A673 (cell line): Measurements from ENCODE around the gene ENPP1. TPM values are rescaled to one million over a fixed set of nuclear protein-coding genes. Genes with fewer than 3 reads are reported as not detected.

Experiments used
- BruUV-seq: library from RNA; stranded (reverse); fragments of 400-500 nt; replicated peaks from 2 replicates; lab custom pipeline; 2021; lab: Mats Ljungman, UMichigan
- CTCF ChIA-PET: fragments of 300-600 bp; sonication (Branson Sonifier 250); formaldehyde crosslinking; loops from one replicate; lab custom pipeline; 2022; ENCODE audit warnings: antibody characterized with exemption; lab: Charles Lee
- POLR2A ChIA-PET: fragments of 300-600 bp; sonication (Branson Sonifier 250); formaldehyde crosslinking; loops from one replicate; lab custom pipeline; 2022; ENCODE audit warnings: antibody characterized with exemption; ENCODE audit not compliant: low non-redundant PET; lab: Charles Lee
- DNase-seq: peaks from one replicate; pipeline ENCODE4 v3.0.0-alpha.2; 2015; ENCODE audit warnings: low spot score
- H3K27ac ChIP-seq: fragments of 200-600 bp; sonication (generic); 2 replicates; pipeline ENCODE4 v1.5.1; 2016; ENCODE audit warnings: mixed run types, low read depth, mild to moderate bottlenecking, mixed read lengths, antibody characterized with exemption, low read length; ENCODE audit not compliant: poor library complexity, severe bottlenecking
- H3K27me3 ChIP-seq: fragments of 200-600 bp; sonication (generic); replicated peaks from 2 replicates; pipeline ENCODE4 v1.6.1; 2017; ENCODE audit warnings: mixed run types, low read depth, mild to moderate bottlenecking, mixed read lengths, antibody characterized with exemption, low read length; ENCODE audit not compliant: insufficient read depth, poor library complexity
- H3K36me3 ChIP-seq: fragments of 200-600 bp; sonication (generic); 2 replicates; pipeline ENCODE4 v1.6.1; 2016; ENCODE audit warnings: mixed run types, mild to moderate bottlenecking, mixed read lengths, antibody characterized with exemption, low read length; ENCODE audit not compliant: insufficient read depth, poor library complexity, severe bottlenecking
- H3K4me1 ChIP-seq: fragments of 200-600 bp; sonication (generic); 2 replicates; pipeline ENCODE4 v1.6.1; 2017; ENCODE audit warnings: mixed run types, mild to moderate bottlenecking, mixed read lengths, antibody characterized with exemption, low read length; ENCODE audit not compliant: insufficient read depth, poor library complexity, severe bottlenecking
- H3K4me3 ChIP-seq: fragments of 200-600 bp; sonication (generic); 2 replicates; pipeline ENCODE4 v1.5.1; 2016; ENCODE audit warnings: low read depth, mixed run types, mild to moderate bottlenecking, mixed read lengths, low read length; ENCODE audit not compliant: poor library complexity, severe bottlenecking
- H3K9me3 ChIP-seq: fragments of 200-600 bp; sonication (generic); 2 replicates; pipeline ENCODE4 v1.6.1; 2016; ENCODE audit warnings: mixed run types, low read depth, mild to moderate bottlenecking, mixed read lengths, antibody characterized with exemption, low read length; ENCODE audit not compliant: poor library complexity, severe bottlenecking
- CTCF ChIP-seq: fragments of 300-800, 200-600 bp; sonication (generic); conservative IDR thresholded peaks from 2 replicates; pipeline ENCODE4 v1.5.1; 2017; ENCODE audit warnings: low read depth, mild to moderate bottlenecking, antibody characterized with exemption, low read length, moderate library complexity, mixed read lengths
- EZH2 ChIP-seq: fragments of 200-600 bp; sonication (generic); IDR thresholded peaks from 2 replicates; pipeline ENCODE4 v1.6.1; 2017; ENCODE audit warnings: borderline replicate concordance, low read depth, mild to moderate bottlenecking, mixed read lengths, antibody characterized with exemption, low read length; ENCODE audit not compliant: poor library complexity, severe bottlenecking
- intact Hi-C: fragments of 100-400 bp; cut with micrococcal nuclease; formaldehyde crosslinking; loops from one replicate; pipeline ENCODE4 v1.10.0; 2022; ENCODE audit not compliant: unreplicated experiment
- microRNA-seq: library from miRNA; unstranded; fragments of <30 nt; microRNA quantifications from one replicate; pipeline ENCODE4 v1.2.0, GENCODE V29; 2021
- total RNA-seq: library from RNA; stranded (reverse); gene quantifications from 2 replicates; pipeline ENCODE4 v1.2.3, GENCODE V29; 2021

Gene ENPP1
- total RNA-seq, 1 experiment from 2014 or later, result 19.5 TPM

GRCh38 chr6:131936156-131936555 is 128.3 kb downstream of the ENPP1 start:
- DNase-seq, result no peak
- no peak overlapping the region for H3K4me3 ChIP-seq
- BruUV-seq, result no TSS peak
- H3K27me3 ChIP-seq, result no peaks in the 10 kb centered on the region
- peaks cover 6% of the 10 kb centered on the region for H3K4me1 ChIP-seq
- TF ChIP-seq EZH2 (no peak), CTCF (no peak)
- ChIA-PET CTCF (no interaction called here), POLR2A (no interaction called here)
- H3K9me3 ChIP-seq, result no peaks in the 10 kb centered on the region
- H3K27ac ChIP-seq, result no peak overlapping the region
- intact Hi-C loops, result no loop called here
- H3K36me3 ChIP-seq, result no peaks in the 10 kb centered on the region

- no peak for TF ChIP-seq CTCF
- no peak for TF ChIP-seq EZH2
- ChIA-PET CTCF (no interaction called here), POLR2A (no interaction called here)
- intact Hi-C loops, result no loop called here
- H3K9me3 ChIP-seq, result no peaks in the 10 kb centered on the region
- H3K4me3 ChIP-seq, result no peak overlapping the region
- H3K36me3 ChIP-seq, result no peaks in the 10 kb centered on the region
- no peaks in the 10 kb centered on the region for H3K27me3 ChIP-seq
- DNase-seq, result no peak
- no peak overlapping the region for H3K27ac ChIP-seq
- no TSS peak for BruUV-seq
- peaks cover 6% of the 10 kb centered on the region for H3K4me1 ChIP-seq
Observed at GRCh38 chr6:131937226-131937625, 129.4 kb downstream of the ENPP1 start.

- Histone ChIP-seq H3K36me3 (no peaks in the 10 kb centered on the region), H3K4me1 (peaks cover 6% of the 10 kb centered on the region), H3K27ac (no peak overlapping the region), H3K4me3 (no peak overlapping the region), H3K9me3 (no peaks in the 10 kb centered on the region), H3K27me3 (no peaks in the 10 kb centered on the region)
- no TSS peak for BruUV-seq
- intact Hi-C loops, result no loop called here
- peak; percentile 68 for DNase-seq
- TF ChIP-seq CTCF (no peak), EZH2 (no peak)
- POLR2A ChIA-PET, result no interaction called here
- CTCF ChIA-PET, result no interaction called here
Observed at GRCh38 chr6:131937703-131938631, 130.1 kb downstream of the ENPP1 start.

Small RNA genes lying within 50 kb of the gene (microRNA-seq; reads per million reads assigned to microRNA genes)
- 0.81 reads per million for gene MIR548H5

Other genes with a start within 250 kb of the ENPP1 start
- not detected in 2 replicates for gene ARG1, start 234.8 kb upstream of the ENPP1 start, total RNA-seq
- 31.7 and 32.3 TPM in 2 replicates for gene MED23, start 179.8 kb upstream of the ENPP1 start, total RNA-seq
- 0.45 and 0.63 TPM in 2 replicates for gene ENPP3, start 170.7 kb upstream of the ENPP1 start, total RNA-seq
- gene OR2A4, start 106.6 kb upstream of the ENPP1 start, total RNA-seq, result not detected in 2 replicates
- gene CTAGE9, start 97.0 kb upstream of the ENPP1 start, total RNA-seq, result not detected in 2 replicates
- 6.6 and 17.5 TPM in 2 replicates for gene CCN2, start 143.4 kb downstream of the ENPP1 start, total RNA-seq